K562 treated with DMSO at 1 percent for 24 hours (cell line): Measurements from ENCODE around the gene ZNF705A. TPM values are rescaled to one million over a fixed set of nuclear protein-coding genes. Genes with fewer than 3 reads are reported as not detected.

Source experiments
- total RNA-seq: library from RNA; unstranded; fragments of 300-600 nt; gene quantifications from 2 replicates; pipeline ENCODE4 v1.2.3, GENCODE V29; 2022; ENCODE audit warnings: low read depth; ENCODE audit not compliant: insufficient read depth

Gene ZNF705A
- total RNA-seq = not detected in 2 replicates

GRCh38 chr12:8156845-8157244 lies at the start of gene ZNF705A:
Gene ZNF705A, plus strand, starts transcription at chr12:8157015. Its CDS starts 15,611 bp downstream, at chr12:8172626.

DNA sequence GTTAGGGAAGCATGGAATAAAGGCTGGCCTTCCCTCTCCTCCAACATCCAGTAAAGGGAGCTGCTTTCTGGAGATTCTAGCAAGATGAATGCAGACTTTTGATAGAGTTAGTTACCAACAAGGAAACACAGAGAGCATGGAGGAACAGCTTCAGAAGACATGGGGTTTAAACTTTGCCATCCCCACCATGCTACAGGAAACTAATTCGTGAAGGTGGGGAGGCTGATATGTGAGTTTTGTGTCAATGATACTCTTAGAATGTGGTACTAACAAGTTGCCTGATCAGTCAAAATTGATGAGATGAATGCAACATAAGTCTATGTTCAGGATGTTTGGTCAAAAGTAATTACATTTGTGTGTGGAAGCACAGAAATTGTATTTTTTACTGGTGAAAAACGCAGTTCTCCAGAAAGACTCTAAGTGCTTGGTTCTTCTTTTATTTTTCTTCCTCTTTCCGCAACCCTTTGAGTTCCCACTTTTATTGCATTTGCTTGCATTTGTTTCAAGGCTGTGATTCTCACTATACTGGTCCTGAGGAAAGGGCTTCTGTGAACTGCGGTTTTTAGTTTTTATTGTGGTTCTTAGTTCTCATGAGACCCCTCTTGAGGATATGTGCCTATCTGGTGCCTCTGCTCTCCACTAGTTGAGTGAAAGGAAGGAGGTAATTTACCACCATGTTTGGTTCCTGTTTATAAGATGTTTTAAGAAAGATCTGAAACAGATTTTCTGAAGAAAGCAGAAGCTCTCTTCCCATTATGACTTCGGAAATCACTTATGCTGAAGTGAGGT lies 33.5 kb upstream of the ZNF705A start, which contains the start of gene CLEC4A:
Gene CLEC4A (plus strand): TSS at position 494 of the 789 bp plus-strand sequence. CDS start 262 bp downstream, at position 756.

DNA sequence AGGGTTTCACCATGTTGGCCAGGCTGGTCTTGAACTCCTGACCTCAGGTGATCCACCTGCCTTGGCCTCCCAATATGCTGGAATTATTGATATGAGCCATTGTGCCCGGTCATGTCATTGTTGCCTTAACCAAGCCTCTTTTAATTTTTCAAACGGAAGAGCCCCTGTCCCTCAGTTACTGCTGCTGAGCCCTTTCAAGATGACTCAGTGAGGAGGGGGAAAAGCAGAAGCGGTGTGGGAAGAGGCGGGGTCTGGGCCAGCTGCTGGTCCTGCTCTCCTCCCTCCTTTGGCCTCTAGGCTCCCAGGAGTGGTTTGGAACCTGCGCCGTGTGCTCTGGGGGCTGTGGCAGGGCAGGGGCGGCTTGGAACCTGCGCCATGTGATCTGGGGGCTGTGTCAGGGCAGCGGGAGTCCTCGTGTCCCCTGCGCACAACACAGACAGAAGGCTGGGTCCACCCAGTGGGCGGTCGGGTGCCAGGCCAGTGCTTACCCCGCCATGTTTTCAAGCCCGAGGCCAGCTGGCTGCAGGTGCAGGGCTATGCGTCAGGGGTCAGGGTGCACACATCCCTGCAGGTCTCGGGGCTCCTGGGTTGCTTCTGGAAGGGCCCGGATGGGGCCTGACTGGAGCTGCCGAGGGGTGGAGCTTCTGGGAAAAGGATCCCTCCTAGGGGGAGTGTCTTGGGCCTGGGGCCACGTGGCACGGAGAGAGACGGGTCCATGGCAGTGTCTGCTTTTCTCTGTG lies 70.3 kb downstream of the ZNF705A start, which contains the start of gene FAM90A1:
Gene FAM90A1 (minus strand): TSS at position 627 of the 740 bp plus-strand sequence. CDS start 2,786 bp downstream, outside the sequence.

Other genes with a start within 250 kb of the ZNF705A start
- 55.8 and 68.6 TPM in 2 replicates for gene SLC2A3, start 220.8 kb upstream of the ZNF705A start, total RNA-seq
- 5.2 and 5.5 TPM in 2 replicates for gene FOXJ2, start 124.3 kb upstream of the ZNF705A start, total RNA-seq
- gene C3AR1, start 90.7 kb upstream of the ZNF705A start, total RNA-seq = 1.9 TPM in 2 replicates
- gene NECAP1, start 74.7 kb upstream of the ZNF705A start, total RNA-seq = 11.9 and 15.3 TPM in 2 replicates
- not detected in 2 replicates for gene CLEC4A, start 33.4 kb upstream of the ZNF705A start, total RNA-seq
- 0.25 and 0.27 TPM in 2 replicates for gene FAM90A1, start 70.6 kb downstream of the ZNF705A start, total RNA-seq